Tongue (tissue), 2 donors: ENCODE measurements around the gene LYST. TPM values are rescaled to one million over a fixed set of nuclear protein-coding genes. Genes with fewer than 3 reads are reported as not detected.
"Not testable (repeated sequence)": the region's sequence is repeated elsewhere in the genome, so short reads cannot be mapped to it uniquely, and the experiment has no call there.

Experiments
- DNase-seq: peaks from one replicate; pipeline ENCODE4 v3.0.0-alpha.2; 2015
- total RNA-seq: library from RNA; depleted of rRNA; stranded (reverse); fragments of >200 nt; gene quantifications from one replicate; pipeline ENCODE4 v1.2.3, GENCODE V29; 2014

Gene LYST
- total RNA-seq, 1 donor from 2014 or later, result 34.0 TPM

DNA sequence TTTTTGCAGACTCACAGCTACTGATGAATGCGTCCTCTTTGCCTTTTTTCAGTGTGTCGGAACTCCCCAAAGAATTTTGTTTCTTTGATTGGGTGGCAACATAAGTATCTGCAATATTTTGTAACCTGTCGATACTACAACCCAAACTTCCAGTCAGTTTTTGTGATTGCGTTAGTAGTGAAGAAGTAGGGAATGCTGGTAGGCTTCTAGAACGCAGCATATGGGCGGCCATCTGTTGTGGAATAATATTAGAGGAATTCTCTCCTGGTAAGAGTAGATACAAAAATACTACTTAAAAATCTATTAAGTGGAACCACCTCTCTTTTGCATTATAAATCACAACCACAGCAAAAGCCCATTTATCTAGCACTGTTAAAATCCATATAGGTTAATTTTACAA, 107.4 kb downstream of the LYST start:
- DNase-seq, result no peak

DNA sequence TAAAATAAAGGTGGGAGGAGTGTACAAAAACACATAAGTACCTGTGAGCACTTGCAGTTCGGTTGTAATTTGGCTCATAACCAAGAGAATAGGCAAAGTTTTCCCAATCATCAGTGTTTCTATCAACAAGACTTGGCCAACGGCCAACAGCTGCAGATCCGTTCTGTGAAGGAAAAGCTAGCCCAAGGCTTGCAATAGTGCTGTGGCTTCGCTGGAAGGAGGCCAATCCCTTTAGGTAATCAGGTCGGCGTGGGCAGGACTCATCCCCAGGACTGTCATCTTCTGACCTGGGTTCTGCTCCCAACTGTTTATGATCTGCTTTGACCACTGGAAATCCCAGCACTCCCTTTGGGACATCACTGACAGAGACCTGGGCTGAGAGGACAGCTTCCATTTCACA, 107.8 kb downstream of the LYST start:
- DNase-seq, result no peak

DNA sequence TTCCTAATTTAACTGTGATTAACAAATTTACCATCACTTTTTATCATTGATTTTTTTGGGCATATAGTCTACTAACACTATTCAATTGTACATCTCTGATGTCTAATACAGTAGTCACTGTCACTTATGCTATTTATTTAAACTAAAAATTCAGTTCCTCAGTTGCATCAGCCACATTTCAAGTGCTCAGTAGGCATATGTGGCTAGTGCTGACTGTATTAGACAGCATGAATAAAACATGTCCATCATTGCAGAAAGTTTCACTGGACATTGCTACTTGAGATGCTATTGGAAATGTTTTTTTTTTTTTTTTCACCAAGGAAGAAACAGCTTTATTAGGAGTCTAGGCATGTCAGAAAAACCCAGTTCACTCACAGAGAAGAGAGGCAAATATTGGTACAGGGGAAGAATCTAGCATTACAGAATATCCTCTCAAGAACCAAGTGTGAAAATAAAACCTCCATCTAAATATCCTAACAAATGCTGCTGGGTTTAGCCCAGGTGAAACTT, 109.1 kb downstream of the LYST start:
- DNase-seq, result no peak

DNA sequence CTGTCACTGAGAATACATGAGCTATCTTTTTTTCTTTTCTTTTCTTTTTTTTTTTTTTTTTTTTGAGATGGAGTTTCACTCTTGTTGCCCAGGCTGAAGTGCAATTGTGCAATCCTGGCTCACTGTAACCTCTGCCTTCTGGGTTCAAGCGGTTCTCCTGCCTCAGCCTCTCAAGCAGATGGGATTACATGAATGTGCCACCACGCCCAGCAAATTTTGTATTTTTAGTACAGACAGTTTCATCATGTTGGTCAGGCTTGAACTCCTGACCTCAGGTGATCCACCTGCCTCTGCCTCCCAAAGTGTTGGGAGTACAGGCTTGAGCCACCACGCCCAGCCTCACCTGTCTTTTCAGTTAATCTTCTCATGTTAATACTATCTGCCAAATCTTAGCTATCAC, 112.5 kb downstream of the LYST start:
- DNase-seq, result not testable (repeated sequence)

DNA sequence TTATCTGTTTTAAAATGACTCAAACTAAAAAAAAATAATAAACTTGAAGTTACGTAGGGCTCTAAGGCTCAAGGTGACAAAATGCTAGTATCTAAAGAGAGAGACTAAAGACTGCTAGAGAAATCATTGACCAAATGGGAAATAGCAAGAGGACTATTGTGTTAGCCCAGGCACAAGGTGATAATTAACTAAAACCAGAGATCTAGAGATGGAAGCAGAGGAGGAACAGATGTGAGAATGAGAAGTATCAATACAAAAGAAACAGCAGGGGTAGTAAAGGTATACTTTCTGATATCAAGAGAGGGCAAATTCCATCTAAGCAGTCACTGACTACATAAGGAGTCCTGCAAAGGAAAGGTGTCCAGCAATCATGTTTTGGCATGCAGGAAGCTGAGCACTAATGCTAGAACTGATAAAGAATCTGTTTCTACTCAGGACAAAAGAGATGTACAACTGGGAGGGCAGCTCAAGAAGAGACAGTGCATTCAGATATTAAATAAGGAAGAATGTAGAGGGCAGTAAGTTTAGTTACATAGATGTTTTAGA, 116.9 kb downstream of the LYST start:
- no peak for DNase-seq

DNA sequence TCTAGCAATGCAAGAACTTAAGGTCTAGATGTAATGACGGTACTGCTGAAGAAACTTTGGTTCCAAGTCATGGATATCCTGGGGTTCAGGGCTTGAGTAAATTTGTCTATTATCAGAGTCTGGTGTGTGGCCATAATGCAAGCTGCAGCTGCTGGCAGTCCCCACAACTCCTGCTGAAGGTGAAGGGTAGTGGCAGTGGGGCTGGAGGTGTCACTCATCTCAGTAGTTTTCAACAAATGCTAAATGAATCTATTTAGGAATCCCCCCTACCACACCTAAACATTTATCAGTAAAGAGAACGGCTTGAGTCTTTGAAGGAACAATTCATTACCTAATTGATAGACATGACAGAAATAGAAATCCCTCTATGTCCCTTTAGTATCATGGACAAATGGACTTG, 118.0 kb downstream of the LYST start:
- no peak for DNase-seq

DNA sequence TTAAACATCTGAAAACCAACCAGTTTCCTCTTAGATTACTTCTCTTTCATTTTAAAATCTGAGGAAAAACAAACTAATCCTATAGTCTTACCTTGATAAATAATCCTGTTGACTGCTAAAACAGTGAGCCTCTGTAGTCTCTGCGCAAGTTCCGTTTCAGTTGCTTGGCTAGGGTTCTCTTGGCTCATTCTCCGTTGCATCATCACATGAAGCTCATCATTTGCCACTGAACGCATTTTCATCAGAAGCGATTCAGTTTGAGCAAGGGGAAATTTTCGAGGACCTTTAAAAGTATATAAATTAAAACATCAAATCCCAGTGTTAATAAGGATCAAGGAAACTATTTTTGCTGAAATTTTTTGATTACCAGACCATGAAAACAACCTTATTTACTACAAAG, 120.5 kb downstream of the LYST start:
- DNase-seq, result no peak

DNA sequence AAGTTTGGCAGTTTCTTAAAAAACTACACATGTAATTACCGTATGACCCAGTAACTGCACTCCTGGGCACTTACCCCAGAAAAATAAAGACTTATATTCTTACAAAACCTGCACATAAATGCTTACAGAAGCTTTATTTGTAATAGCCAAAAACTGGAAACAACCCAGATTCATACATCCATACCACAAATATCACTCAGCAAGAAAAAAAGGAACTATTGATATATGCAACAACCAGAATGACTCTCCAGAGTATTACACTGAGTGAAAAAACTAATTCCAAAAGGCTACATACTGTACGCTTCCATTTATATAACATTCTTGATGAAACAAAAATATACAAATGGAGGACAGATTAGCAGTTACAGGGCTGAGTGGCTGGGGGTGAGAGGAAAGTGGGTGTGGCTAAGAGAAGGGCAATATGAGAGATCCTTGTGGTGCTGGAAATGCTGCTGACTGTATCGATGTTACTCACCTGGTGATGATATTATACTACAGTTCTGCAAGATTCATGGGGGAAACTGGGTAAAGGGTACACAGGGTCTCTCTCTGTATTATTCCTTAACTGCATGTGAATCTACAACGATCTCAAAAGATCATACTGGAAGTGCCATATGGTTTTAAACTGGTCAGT, 121.1 kb downstream of the LYST start:
- peak; percentile 39 for DNase-seq

DNA sequence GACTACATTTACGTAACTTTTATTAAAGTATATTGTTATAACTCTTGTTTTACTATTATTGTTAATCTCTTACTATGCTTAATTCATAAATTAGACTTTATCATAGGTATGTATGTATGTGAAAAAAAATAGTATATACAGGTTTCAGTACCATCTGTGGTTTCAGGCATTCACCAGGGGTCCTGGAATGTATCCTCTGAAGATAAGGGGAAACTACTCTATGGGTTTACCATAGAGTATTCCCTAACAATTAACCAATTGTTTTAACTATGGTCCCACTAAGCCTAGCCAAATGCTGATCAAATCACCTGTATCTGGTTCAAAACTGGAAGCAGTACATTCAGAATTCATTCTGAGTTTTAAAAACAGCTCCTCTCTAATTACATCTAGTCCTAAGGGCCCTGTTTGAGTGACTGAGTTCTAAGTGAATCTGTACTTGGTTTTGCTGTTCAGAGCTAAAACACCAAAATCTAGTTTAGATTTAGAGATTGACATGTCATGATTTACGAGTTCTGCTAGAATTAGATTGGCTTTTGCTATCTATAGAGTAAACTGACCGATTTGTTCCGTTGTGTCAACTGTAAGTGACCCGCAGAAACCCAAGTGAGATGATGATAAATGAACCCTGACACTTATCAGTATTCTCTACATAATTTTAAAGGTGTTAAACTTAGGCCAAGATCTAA, 123.6 kb downstream of the LYST start:
- no peak for DNase-seq

DNA sequence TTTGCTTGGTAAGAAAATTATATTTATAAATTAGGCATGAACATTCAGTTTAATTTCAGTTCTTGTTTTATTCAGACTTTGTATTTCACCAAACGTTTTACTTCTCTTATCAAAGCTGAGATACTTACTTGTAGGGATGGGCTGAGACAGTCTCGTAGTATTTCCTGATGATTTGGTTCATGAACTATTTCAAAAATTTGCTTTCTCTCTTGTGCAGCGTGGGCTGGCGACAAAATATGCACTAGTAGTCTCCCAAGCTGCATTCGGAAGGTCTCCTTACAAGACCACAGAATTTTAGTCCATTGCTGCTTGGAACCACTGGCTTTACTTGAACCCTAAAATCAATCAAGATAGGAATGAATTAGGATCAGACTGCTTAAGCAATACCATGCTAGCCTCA, 125.4 kb downstream of the LYST start:
- no peak for DNase-seq

DNA sequence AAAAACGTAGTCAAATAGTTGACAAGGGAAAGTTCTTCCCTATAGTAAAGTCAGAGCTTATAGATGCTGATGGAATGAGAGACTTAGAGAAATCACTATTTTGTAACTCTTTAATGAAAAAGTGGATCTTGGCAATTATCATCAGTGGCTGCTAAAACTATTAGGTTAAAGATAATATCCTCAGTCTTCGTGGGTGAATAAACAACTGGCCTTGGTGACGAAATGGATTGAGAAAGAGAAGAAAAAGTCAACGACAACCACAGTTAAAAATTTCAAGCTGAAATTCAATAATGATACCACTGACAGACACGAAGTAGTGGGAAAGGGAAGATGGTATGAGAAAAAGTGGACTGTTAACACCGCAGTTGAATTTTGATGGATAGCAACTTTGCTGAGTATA, 127.1 kb downstream of the LYST start:
- no peak for DNase-seq

DNA sequence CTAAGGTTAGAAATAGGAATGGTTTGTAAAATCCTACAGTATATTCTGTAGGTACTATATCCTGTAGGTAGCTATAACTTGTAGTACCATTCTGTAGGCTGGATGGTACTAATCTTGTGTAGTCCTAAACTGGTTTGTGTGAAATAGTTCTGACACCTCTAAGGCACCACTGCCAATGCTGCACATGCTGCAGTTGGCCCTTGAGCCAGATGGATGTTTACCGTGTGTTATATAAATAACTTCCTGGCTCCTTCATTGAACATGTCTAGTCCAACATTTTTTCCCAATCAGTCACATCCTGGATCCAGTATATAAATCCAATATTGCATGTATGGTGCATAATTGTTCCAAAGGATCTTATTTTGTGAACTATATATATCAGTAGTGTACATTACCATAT, 127.6 kb downstream of the LYST start:
- DNase-seq, result no peak

DNA sequence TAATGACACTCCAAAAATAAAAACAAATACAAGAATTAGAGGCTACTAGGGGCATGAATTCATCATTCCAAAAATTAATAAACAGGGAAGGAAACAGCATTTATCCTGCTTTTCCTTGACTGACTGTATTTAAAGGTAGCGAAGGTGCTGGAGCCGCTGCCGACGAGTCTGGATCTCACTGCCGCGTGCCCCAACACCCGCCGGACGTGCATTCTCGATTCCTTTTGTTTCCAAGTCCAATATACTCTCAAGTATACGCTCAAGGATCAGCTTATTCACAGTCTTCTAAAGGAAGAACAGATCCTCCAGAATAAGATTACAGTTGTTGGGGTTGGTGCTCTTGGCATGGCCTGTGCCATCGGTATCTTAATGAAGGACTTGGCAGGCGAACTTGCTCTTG, 129.0 kb downstream of the LYST start:
- DNase-seq, result no peak

DNA sequence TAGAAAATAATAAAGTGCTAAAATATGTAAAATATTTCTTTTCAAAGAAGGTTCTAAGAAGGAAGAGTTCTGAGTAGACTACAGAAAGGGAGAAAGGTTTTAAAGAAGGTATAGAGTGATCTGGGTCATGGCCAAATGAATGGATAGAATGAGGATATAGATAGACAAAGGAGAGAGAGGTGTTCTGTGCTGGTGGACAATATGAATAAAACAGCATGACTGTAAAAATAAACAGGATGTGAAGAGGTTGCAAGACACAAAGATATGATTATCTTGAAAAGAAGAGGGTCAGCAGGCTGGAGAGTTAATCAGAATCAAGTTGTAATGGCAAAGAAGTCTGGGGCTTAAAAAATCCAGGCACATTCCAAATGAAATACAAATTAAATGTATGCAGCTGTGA, 130.4 kb downstream of the LYST start:
- DNase-seq, result no peak

DNA sequence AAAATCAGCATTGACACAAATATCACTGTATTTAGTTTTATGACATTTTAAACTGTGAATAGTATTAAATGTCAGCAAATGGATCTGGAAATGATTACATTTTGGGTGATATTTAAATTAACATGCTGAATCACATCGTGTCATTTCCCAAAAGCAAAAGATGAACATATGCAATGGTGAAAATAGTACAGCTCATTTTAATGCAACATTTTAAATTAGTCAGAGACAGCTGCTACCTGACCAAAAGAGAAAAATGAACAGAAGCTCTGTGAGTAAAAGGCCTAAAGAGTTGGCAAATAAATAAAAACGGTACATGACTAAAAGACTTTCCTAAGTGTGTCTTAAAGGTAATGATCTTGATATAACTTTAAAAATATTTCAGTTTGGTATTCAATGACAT, 131.1 kb downstream of the LYST start:
- DNase-seq, result no peak

DNA sequence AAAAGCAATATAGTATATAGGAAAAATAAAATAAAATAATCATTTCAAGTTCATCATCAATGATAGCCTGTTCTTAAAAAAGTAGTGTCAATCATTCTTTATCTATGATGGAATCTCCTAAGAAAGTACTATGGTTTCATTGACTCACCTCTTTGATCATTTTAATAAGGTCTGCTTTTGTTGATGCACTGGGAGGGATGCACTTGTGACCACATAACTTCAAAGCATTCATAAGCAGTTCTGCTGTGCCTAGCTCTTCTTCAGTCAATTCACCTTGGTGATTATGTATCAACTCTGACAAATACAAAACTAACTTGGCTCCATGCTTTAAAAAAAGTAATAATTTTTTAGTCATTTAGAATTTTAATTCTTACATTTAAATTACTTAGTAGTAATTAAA, 132.4 kb downstream of the LYST start:
- no peak for DNase-seq

DNA sequence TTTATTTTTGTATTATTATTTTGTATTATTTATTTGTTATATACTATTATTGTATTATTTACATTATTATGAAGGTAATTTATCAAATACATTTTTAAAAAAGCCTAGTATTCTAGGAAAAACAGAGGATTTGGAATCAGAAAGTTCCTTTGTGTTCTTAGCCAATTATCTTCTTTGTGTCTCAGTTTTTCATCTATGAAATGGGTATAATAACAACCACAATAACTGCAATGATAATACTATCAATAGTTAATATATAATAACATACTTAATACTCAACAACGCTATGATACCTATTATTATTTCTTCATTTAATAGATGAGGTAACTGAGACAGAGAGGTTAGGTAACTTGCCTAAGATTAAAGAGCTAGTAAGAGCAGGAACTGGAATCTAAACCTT, 136.7 kb downstream of the LYST start:
- no peak for DNase-seq

DNA sequence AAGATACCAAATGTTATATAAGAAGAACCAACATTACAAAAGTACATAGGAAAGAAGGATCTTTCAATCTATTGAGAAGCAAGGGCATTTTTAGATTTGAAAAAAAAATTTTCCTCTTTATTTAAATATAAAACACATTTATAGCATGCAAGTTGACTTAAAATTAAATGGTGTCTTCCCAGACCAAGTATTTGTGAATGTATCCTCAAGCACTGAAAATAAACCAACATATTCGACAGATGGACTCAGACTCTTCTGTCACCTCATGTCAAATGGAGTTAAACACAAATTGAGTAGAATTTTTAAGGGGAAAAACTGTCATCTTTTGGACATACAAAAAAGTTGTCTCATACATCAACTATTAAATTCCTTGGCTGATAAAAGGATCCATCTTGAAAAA, 140.1 kb downstream of the LYST start:
- no peak for DNase-seq

DNA sequence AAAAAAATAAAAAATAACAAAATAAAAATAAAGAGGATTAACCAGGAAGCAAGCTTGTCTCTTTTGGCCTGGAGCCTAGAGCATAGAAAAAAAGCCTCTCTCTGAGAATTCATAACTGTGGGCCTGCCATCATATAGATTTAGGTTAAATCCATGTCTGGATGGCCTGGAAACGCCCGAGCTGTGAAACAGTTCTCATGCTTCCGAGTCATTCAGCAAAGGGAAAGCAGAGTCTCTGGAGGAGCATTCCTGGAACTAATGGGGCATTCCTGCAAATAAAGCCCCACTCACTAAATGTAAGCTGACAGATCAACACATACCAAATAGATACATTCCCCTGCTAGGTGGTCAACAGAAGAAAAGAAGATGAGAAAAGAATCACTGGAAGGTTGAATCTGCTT, 141.3 kb downstream of the LYST start:
- DNase-seq, result peak; percentile 40

DNA sequence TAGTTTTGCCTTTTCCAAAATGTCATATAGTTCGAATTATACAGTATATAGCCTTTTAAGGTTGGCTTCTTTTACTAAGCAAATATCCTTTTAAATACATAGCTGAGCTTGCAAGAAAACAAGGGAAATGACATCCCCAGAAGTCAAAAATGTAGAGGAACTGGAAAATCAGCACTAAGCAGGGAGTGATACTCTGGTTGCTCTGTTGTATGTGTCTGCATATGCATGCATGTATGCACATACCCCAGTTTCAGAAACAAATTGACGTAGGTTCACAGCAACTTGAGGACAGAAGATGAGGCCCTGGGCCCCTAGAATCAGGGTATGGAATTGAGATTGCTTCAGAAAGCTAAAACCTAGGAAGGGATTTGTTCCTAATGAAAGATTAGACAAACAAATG, 142.0 kb downstream of the LYST start:
- peak; percentile 62 for DNase-seq

DNA sequence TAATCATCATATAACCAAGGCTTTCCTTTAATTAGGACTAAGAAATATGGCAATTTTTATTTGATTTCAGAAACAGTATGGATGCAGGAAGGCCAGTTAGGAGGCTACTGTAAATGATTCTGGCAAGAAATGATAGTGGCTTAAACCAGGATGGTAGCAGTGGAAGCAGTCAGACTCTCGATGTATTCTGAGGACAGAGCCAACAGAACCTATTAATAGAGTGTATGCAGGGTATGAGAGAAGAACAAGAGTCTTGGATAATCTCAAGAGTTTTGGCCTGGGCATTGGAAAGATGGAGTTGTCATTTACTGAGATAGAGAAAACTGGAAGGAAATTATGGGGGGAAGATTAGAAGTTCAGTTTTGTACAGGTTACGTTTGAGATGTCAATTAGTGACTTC, 143.8 kb downstream of the LYST start:
- DNase-seq, result no peak

DNA sequence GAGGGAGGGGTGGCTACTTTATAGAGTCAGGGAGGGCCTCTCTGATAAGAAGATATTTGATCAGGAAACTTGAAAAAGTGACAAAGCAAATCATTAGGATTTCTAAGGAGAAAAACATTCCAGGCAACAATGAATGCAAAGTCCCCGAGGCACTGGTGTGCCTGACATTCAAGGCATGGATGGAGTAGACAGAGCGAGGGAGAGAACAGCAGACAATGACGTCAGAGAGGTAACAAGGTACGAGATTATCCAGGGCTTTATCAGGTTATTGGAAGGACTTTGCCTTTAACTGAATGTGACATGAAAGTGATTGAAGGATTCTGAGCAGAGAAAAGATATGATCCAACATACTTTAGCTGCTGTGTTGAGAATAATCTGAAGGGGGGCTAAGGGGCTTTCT, 144.7 kb downstream of the LYST start:
- no peak for DNase-seq

DNA sequence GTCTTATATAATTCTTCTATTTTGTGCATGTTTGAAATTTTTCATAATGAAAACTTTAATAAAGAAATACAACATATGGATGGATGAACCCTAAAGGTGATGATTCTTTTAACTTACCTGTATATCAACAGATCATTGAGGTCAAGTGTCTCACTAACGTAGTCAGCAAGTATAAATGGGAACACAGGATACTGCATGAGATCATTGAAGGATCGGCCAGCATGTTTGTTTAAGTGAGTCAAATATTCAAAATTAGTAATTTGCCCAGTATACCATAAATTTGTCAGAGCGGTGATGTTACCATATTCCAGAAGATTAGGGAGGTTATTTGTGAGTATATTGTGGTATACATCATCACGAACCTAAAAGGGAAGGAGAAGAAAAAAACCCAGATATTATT, 146.2 kb downstream of the LYST start:
- DNase-seq, result no peak
